Natural killer cell (primary cell): ENCODE measurements around the gene ATP5F1D. TPM values are rescaled to one million over a fixed set of nuclear protein-coding genes. Genes with fewer than 3 reads are reported as not detected.
"Not testable (repeated sequence)": the region's sequence is repeated elsewhere in the genome, so short reads cannot be mapped to it uniquely, and the experiment has no call there.

Source experiments
- ATAC-seq, 3 donors: fragments of 150-1000 bp in 2 of 3; fragments of 200-7000 bp in 1 of 3; cut with Tn5 transposase; 1 replicate in 1 of 3; 2 replicates in 2 of 3; pipeline ENCODE4 v1.10.0; 2021; ENCODE audit warnings: mild to moderate bottlenecking in 2 of 3, moderate library complexity in 2 of 3
- DNase-seq, 2 donors: peaks; one replicate each; pipeline versions ENCODE4 v3.0.0 to v3.0.0-alpha.2; 2013 to 2021; ENCODE audit warnings: mixed read lengths in 1 of 2
- H3K27ac ChIP-seq: one replicate; pipeline ENCODE4 v1.5.1; 2013; ENCODE audit warnings: mild to moderate bottlenecking, low read length
- H3K27me3 ChIP-seq: one replicate; pipeline ENCODE4 v1.6.1; 2013; ENCODE audit warnings: low read length; ENCODE audit not compliant: control insufficient read depth, insufficient read depth
- H3K36me3 ChIP-seq: one replicate; pipeline ENCODE4 v1.6.1; 2013; ENCODE audit warnings: low read length; ENCODE audit not compliant: control insufficient read depth, insufficient read depth
- H3K4me1 ChIP-seq: one replicate; pipeline ENCODE4 v1.6.1; 2013; ENCODE audit warnings: low read length; ENCODE audit not compliant: control insufficient read depth, insufficient read depth
- H3K4me3 ChIP-seq: one replicate; pipeline ENCODE4 v1.5.1; 2013; ENCODE audit warnings: low read length
- H3K9me3 ChIP-seq: one replicate; pipeline ENCODE4 v1.6.1; 2013; ENCODE audit warnings: low read length; ENCODE audit not compliant: control insufficient read depth, insufficient read depth
- H3K27ac Mint-ChIP-seq, 2 donors: one replicate each; pipeline ENCODE4 v1.8.0; 2022; ENCODE audit warnings: mild to moderate bottlenecking in 2 of 2, mixed read lengths in 2 of 2, moderate library complexity in 1 of 2
- H3K27me3 Mint-ChIP-seq, 2 donors: one replicate each; pipeline ENCODE4 v1.8.0; 2022; ENCODE audit warnings: low read depth in 2 of 2, mixed read lengths in 2 of 2
- H3K36me3 Mint-ChIP-seq: one replicate; pipeline ENCODE4 v1.8.0; 2022; ENCODE audit warnings: mixed read lengths
- H3K4me1 Mint-ChIP-seq, 2 donors: one replicate each; pipeline ENCODE4 v1.8.0; 2022; ENCODE audit warnings: mixed read lengths in 2 of 2
- H3K4me3 Mint-ChIP-seq: one replicate; pipeline ENCODE4 v1.8.0; 2022; ENCODE audit warnings: mild to moderate bottlenecking, moderate library complexity, mixed read lengths
- H3K9me3 Mint-ChIP-seq, 2 donors: one replicate each; pipeline ENCODE4 v1.8.0; 2022; ENCODE audit warnings: mixed read lengths in 2 of 2
- WGBS: methylation state at CpG from one replicate; pipeline ENCODE4 v1.1.7; 2013; ENCODE audit warnings: missing lambda C conversion rate; ENCODE audit not compliant: insufficient coverage; 5-methylcytosine and 5-hydroxymethylcytosine counted together
- intact Hi-C: fragments of 100-400 bp; cut with micrococcal nuclease; formaldehyde crosslinking; loops from one replicate; pipeline ENCODE4 v1.14.2; 2022
- total RNA-seq, 4 donors: library from RNA; stranded (reverse); fragments of 120-200 nt in 1 of 4; gene quantifications; one replicate each; pipeline versions ENCODE4 v1.2.3 to v1.2.4, GENCODE V29; 2013 to 2022
- TF ChIP-seq, protein P1 (sequence below): fragments of 200-600 bp; IDR thresholded peaks from one replicate; pipeline ENCODE4 v1.8.0; 2022; ENCODE audit warnings: antibody characterized with exemption

ATP5F1D gene
- total RNA-seq, 3 donors from 2014 or later (not counting 1 experiment from before 2014, with no cell fraction given) = 88.6 to 119 (median 104) TPM

DNA sequence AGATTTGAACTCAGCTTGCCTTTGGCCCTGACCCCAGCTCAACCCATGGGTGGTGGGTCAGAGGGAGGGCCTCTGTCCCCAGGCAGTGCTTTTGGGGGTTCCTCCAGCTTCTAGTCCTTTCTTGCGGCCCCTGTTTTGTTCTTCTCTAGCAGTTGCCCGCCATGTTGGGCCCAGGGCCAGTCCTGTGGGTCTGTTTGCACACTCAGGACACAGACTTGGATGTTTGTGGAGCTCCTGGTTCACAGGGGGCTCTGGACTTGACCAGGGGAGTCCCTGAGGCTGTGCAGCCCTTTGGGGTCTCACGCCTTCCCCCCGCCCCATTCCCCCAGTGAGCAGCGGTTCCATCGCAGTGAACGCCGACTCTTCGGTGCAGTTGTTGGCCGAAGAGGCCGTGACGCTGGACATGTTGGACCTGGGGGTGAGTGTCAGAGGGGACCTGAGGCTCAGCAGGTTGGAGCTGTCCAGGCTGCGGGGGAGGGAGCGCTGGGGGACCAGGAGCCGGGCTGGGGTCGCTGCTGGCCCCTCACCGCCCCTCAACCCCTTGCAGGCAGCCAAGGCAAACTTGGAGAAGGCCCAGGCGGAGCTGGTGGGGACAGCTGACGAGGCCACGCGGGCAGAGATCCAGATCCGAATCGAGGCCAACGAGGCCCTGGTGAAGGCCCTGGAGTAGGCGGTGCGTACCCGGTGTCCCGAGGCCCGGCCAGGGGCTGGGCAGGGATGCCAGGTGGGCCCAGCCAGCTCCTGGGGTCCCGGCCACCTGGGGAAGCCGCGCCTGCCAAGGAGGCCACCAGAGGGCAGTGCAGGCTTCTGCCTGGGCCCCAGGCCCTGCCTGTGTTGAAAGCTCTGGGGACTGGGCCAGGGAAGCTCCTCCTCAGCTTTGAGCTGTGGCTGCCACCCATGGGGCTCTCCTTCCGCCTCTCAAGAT is 2.5 kb downstream of the ATP5F1D start:
- H3K4me3 ChIP-seq = no peak overlapping the region
- H3K9me3 ChIP-seq = no peaks in the 10 kb centered on the region
- H3K4me3 Mint-ChIP-seq = peak overlapping the region; percentile 82
- intact Hi-C loops = loop anchor here (1.0 to 10.0 kb wide), 2 partner anchors 22 to 319 kb away; partner anchors contain the start of gene ARID3A
- peaks cover 63% of the 10 kb centered on the region for H3K4me1 ChIP-seq
- 61% methylated on average over 33 of the region's 33 CpGs for WGBS
- H3K27ac Mint-ChIP-seq = peak overlapping the region; percentile 87 to 89
- ATAC-seq = peak; percentile 38 to 66 (median 41)
- peaks cover 3% of the 10 kb centered on the region for H3K27me3 ChIP-seq
- H3K9me3 Mint-ChIP-seq = no peaks in the 10 kb centered on the region
- H3K36me3 Mint-ChIP-seq = no peaks in the 10 kb centered on the region
- peak; percentile 87 to 93 for DNase-seq
- H3K36me3 ChIP-seq = peaks cover 5% of the 10 kb centered on the region
- TF ChIP-seq, protein P1, sequence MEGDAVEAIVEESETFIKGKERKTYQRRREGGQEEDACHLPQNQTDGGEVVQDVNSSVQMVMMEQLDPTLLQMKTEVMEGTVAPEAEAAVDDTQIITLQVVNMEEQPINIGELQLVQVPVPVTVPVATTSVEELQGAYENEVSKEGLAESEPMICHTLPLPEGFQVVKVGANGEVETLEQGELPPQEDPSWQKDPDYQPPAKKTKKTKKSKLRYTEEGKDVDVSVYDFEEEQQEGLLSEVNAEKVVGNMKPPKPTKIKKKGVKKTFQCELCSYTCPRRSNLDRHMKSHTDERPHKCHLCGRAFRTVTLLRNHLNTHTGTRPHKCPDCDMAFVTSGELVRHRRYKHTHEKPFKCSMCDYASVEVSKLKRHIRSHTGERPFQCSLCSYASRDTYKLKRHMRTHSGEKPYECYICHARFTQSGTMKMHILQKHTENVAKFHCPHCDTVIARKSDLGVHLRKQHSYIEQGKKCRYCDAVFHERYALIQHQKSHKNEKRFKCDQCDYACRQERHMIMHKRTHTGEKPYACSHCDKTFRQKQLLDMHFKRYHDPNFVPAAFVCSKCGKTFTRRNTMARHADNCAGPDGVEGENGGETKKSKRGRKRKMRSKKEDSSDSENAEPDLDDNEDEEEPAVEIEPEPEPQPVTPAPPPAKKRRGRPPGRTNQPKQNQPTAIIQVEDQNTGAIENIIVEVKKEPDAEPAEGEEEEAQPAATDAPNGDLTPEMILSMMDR = peak; percentile 88
- H3K4me1 Mint-ChIP-seq = peaks cover 12 to 25% of the 10 kb centered on the region in 2 donors
- peaks cover 1 to 3% of the 10 kb centered on the region in 2 donors for H3K27me3 Mint-ChIP-seq
- peak overlapping the region; percentile 64 for H3K27ac ChIP-seq

DNA sequence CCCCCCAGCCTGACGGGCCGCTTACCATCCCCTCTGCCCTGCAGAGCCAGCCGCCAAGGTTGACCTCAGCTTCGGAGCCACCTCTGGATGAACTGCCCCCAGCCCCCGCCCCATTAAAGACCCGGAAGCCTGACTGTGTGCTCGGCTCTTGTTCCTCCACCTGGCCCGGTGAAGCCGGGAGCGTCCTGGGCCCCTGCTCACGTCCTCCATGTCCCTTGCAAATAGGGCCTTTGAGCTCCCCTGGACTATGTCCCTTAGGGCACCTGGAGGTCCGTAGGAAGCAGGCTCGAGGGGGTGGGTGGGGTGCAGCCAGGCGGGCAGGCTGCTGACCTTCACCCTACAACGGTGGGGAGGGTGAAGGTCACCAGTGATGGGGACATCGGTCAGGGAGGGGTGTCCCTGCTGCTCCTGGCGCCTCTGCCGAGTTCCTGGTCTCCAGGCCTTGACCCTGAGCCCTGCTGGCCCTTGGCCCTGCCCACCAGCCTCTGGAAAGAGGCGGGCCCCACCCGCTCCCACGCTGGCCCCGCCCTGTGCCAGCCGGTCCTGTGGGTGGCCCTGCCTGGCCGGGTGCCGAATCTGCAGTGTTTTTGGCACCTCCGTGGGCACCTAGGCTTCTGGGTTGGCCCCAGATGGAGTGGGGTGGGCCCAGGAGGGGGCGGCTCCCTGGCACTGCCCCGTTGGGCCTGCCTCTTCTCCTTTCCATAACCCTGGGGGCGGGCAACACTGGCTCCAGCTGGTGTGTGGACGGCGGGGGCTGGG is 3.3 kb downstream of the ATP5F1D start:
- H3K36me3 Mint-ChIP-seq = no peaks in the 10 kb centered on the region
- TF ChIP-seq, protein P1 = no peak
- WGBS = 45% methylated on average over 30 of the region's 31 CpGs
- no peak overlapping the region for H3K4me3 ChIP-seq
- peaks cover 0 to 3% of the 10 kb centered on the region in 2 donors for H3K27me3 Mint-ChIP-seq
- intact Hi-C loops = loop anchor here (1.0 to 10.0 kb wide), 3 partner anchors 21 to 320 kb away; partner anchors contain the start of genes ARID3A, RNU6-2 and TMEM259
- H3K4me1 Mint-ChIP-seq = peaks cover 11 to 20% of the 10 kb centered on the region in 2 donors
- peaks cover 5% of the 10 kb centered on the region for H3K36me3 ChIP-seq
- H3K27me3 ChIP-seq = peaks cover 3% of the 10 kb centered on the region
- DNase-seq = peak in 1 of 2 donors; percentile 49
- H3K4me1 ChIP-seq = peaks cover 61% of the 10 kb centered on the region
- peak overlapping the region; percentile 82 for H3K4me3 Mint-ChIP-seq
- peak overlapping the region; percentile 87 to 89 for H3K27ac Mint-ChIP-seq
- ATAC-seq = no peak
- H3K9me3 ChIP-seq = no peaks in the 10 kb centered on the region
- H3K27ac ChIP-seq = peak overlapping the region; percentile 64
- H3K9me3 Mint-ChIP-seq = no peaks in the 10 kb centered on the region

DNA sequence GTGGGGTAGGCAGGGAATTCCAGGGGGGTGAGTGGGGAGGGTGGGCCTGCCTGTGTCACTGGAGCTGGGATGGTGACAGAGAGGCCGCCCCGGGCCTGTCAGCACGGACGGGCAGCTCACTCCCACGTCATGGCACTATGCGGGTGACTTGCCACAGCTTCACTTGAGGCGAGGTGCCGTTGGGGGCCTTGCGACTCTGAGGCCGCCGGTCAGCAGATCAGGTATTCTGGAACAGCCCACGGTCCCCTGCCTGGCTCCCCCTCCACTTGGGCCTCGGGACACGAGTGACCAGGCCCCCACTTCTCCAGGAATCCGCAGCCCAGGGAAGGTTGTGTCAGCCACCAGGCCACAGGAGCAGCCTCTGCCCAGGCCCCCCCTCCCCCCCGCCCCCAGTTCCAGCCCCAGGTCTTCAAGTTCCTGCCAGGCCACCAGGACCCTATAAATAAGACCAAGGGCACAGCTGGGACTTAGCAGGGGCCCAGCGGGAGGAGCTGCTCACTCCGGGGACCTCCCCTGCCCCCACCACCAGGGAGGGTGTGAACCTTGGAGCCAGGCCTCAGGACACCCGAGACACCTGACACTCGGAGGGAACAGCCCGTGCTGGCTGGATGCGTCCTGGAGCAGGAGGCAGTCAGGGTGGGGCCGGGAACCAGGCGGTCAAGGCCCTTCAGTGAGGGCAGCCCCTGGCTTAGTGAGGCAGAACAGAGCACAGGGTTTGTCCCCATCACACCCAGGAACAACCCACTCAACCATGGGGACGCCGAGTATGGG is 4.1 kb downstream of the ATP5F1D start:
- peaks cover 0 to 3% of the 10 kb centered on the region in 2 donors for H3K27me3 Mint-ChIP-seq
- H3K4me1 Mint-ChIP-seq = peaks cover 11 to 20% of the 10 kb centered on the region in 2 donors
- ATAC-seq (no peak), DNase-seq (peak in 1 of 2 donors; percentile 25)
- peak overlapping the region; percentile 64 for H3K27ac ChIP-seq
- H3K4me3 ChIP-seq = no peak overlapping the region
- H3K9me3 Mint-ChIP-seq = no peaks in the 10 kb centered on the region
- H3K4me1 ChIP-seq = peaks cover 54% of the 10 kb centered on the region
- peaks cover 3% of the 10 kb centered on the region for H3K27me3 ChIP-seq
- peak overlapping the region in 1 of 2 donors; percentile 89 for H3K27ac Mint-ChIP-seq
- no peaks in the 10 kb centered on the region for H3K36me3 Mint-ChIP-seq
- intact Hi-C loops = loop anchor here (5.0 to 10.0 kb wide), 2 partner anchors 223 to 321 kb away; partner anchors contain the start of genes ARID3A, RNU6-2 and TMEM259
- H3K4me3 Mint-ChIP-seq = no peak overlapping the region
- 88% methylated on average over 25 of the region's 26 CpGs for WGBS
- TF ChIP-seq, protein P1 = no peak
- no peaks in the 10 kb centered on the region for H3K9me3 ChIP-seq
- peaks cover 5% of the 10 kb centered on the region for H3K36me3 ChIP-seq

DNA sequence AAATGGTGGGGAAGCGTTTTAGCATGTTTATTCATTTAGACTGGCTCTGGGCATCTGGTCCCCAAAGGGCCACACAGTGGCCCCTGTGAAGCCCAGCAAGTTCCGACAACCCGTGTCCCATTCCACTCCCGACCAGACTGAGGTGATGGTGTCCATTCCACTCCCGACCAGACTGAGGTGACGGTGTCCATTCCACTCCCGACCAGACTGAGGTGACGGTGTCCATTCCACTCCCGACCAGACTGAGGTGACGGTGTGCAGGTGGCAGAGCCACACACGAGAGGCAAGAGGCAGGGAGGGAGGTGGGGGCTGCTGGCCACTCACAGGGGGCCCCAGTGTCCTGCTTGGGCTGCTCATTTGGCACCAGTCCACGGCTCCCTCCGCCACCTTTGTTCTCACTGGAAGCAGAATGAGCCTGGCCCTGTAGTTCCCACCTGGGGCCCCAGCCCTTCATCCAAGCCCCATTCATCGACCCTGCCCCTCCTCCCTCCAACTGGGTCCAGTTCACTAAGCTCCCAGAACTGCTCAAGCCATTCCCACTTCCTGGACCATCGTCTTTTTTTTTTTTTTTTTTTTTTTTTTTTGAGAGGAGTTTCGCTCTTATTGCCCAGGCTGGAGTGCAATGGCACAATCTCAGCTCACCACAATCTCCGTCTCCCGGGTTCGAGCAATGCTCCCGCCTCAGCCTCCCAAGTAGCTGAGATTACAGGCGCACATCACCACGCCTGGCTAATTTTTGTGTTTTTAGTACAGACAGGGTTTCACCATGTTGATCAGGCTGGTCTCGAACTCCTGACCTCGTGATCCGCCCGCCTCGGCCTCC is 4.9 kb downstream of the ATP5F1D start:
- H3K4me1 Mint-ChIP-seq = peaks cover 8 to 17% of the 10 kb centered on the region in 2 donors
- H3K36me3 ChIP-seq, H3K9me3 Mint-ChIP-seq, H3K36me3 Mint-ChIP-seq, ATAC-seq, H3K27me3 ChIP-seq, H3K27me3 Mint-ChIP-seq, H3K27ac ChIP-seq, H3K4me3 Mint-ChIP-seq, H3K9me3 ChIP-seq, H3K4me3 ChIP-seq: not testable (repeated sequence)
- H3K4me1 ChIP-seq = peaks cover 50% of the 10 kb centered on the region
- H3K27ac Mint-ChIP-seq = peak overlapping the region in 1 of 2 donors; percentile 35
- intact Hi-C loops = loop anchor here (5.0 to 10.0 kb wide), 2 partner anchors 224 to 322 kb away; partner anchors contain the start of genes ARID3A, RNU6-2 and TMEM259
- peak in 1 of 2 donors; percentile 33 for DNase-seq
- 91% methylated on average over 26 of the region's 27 CpGs for WGBS
